Dendritic cell treated with granulocyte-macrophage colony-stimulating factor and Interleukin-4, amounts not matched to agents 40 ng/mL and 50 ng/mL, for 4 days (primary cell): Measurements from ENCODE around the gene ERBB4.

Source experiments
- H3K27ac Mint-ChIP-seq: one replicate; pipeline ENCODE4 v1.8.0; 2022; ENCODE audit warnings: mild to moderate bottlenecking, mixed read lengths
- H3K27me3 Mint-ChIP-seq: one replicate; pipeline ENCODE4 v1.8.0; 2022; ENCODE audit warnings: mild to moderate bottlenecking, mixed read lengths
- H3K36me3 Mint-ChIP-seq: one replicate; pipeline ENCODE4 v1.8.0; 2022; ENCODE audit warnings: low read depth, mixed read lengths
- H3K4me1 Mint-ChIP-seq: one replicate; pipeline ENCODE4 v1.8.0; 2022; ENCODE audit warnings: low read depth, mixed read lengths
- H3K4me3 Mint-ChIP-seq: one replicate; pipeline ENCODE4 v1.8.0; 2022; ENCODE audit warnings: mild to moderate bottlenecking, moderate library complexity, mixed read lengths
- H3K9me3 Mint-ChIP-seq: one replicate; pipeline ENCODE4 v1.8.0; 2022; ENCODE audit warnings: mixed read lengths
- intact Hi-C: fragments of 100-400 bp; cut with micrococcal nuclease; formaldehyde crosslinking; loops from one replicate; pipeline ENCODE4 v1.15.0; 2022

The ERBB4 gene

DNA sequence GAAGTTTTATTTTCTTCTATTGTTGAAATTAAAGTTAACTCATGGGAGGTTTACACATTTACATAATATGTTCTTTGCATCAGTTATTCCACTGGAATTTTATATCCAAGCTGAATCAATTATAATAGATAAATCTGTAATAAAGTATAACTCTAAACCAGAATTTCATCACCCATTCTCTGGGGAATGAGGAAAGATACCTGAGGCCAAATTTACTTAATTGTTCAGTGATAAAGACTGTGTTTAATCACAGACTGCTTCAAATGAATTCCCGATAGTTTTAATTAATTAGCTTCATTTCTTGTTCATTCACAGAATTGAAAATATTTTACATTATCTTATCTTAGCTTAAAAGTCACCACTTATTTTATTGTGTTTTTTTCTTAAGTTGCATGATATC, 562.5 kb downstream of the ERBB4 start:
- no peaks in the 10 kb centered on the region for H3K4me1 Mint-ChIP-seq
- H3K36me3 Mint-ChIP-seq, result no peaks in the 10 kb centered on the region
- no peak overlapping the region for H3K4me3 Mint-ChIP-seq
- H3K9me3 Mint-ChIP-seq, result no peaks in the 10 kb centered on the region
- no peak overlapping the region for H3K27ac Mint-ChIP-seq
- no peaks in the 10 kb centered on the region for H3K27me3 Mint-ChIP-seq
- intact Hi-C loops, result no loop called here

DNA sequence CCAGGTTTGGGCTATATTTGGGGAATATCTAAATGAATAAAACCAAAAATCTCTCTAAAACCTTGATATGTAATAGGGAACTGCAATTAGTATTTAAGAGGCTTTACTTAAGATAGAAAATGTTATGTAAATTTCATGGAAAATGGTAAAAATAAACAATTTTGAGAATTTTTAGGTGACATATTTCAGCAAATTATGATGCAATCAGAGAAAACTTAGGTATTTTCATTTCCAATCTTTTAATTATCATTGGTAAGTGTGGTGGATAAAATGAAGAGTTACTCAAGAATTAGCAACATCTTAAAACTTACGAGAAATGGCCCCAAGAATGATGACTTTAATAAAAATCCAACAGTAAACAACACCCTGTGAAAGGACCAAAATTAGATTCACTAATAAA, 571.4 kb downstream of the ERBB4 start:
- H3K4me3 Mint-ChIP-seq, result no peak overlapping the region
- H3K36me3 Mint-ChIP-seq, result no peaks in the 10 kb centered on the region
- intact Hi-C loops, result no loop called here
- no peaks in the 10 kb centered on the region for H3K27me3 Mint-ChIP-seq
- H3K9me3 Mint-ChIP-seq, result no peaks in the 10 kb centered on the region
- H3K4me1 Mint-ChIP-seq, result no peaks in the 10 kb centered on the region
- H3K27ac Mint-ChIP-seq, result no peak overlapping the region

- Mint-ChIP-seq H3K9me3 (no peaks in the 10 kb centered on the region), H3K27ac (no peak overlapping the region), H3K4me3 (no peak overlapping the region), H3K4me1 (no peaks in the 10 kb centered on the region), H3K36me3 (no peaks in the 10 kb centered on the region), H3K27me3 (no peaks in the 10 kb centered on the region)
- intact Hi-C loops, result no loop called here
These were observed 574.6 kb downstream of the ERBB4 start for GRCh38 chr2:211963969-211964368.

- intact Hi-C loops, result no loop called here
- Mint-ChIP-seq H3K9me3 (no peaks in the 10 kb centered on the region), H3K27ac (no peak overlapping the region), H3K36me3 (no peaks in the 10 kb centered on the region), H3K4me3 (no peak overlapping the region), H3K4me1 (no peaks in the 10 kb centered on the region), H3K27me3 (no peaks in the 10 kb centered on the region)
These were observed 580.8 kb downstream of the ERBB4 start for GRCh38 chr2:211957799-211958198.

DNA sequence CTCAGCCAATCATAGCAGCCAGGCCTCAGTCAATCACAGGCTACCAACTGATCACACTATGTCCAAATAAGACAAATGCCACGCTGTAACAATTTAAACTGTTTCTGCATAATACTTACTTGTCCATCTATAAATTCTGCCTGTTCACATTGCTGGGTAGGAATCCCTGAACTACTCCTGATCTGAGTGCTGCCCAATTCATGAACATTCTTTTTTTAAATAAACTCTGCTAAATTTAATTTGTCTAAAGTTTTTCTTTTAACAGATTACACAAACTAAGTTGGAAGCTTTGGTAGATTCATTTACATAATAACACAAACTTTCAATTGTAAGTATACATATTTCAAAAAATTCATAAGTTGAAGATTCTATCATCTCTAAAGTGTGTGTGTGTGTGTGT, 583.0 kb downstream of the ERBB4 start:
- no peaks in the 10 kb centered on the region for H3K9me3 Mint-ChIP-seq
- H3K4me3 Mint-ChIP-seq, result no peak overlapping the region
- H3K4me1 Mint-ChIP-seq, result no peaks in the 10 kb centered on the region
- H3K27me3 Mint-ChIP-seq, result no peaks in the 10 kb centered on the region
- intact Hi-C loops, result no loop called here
- H3K27ac Mint-ChIP-seq, result no peak overlapping the region
- no peaks in the 10 kb centered on the region for H3K36me3 Mint-ChIP-seq

DNA sequence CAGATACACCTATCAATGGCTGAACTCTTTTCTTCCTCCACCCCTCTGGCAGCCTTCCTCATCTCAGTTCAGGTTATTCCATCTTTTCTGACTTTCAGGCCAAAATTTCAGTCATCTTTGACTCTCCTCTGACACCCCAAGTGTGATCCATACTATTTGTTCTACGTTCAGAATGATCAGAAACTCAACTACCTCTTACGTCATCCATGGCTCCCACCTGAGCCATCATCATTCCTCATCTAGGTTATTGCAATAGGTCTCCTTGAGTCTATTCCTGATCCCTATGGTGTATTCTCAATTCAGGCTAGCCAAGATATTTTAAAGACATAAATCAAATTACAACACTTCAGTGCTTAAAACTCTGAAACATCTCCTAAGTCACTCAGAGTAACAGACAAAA, 589.7 kb downstream of the ERBB4 start:
- no peaks in the 10 kb centered on the region for H3K27me3 Mint-ChIP-seq
- no peak overlapping the region for H3K4me3 Mint-ChIP-seq
- H3K27ac Mint-ChIP-seq, result no peak overlapping the region
- H3K4me1 Mint-ChIP-seq, result no peaks in the 10 kb centered on the region
- H3K9me3 Mint-ChIP-seq, result no peaks in the 10 kb centered on the region
- no peaks in the 10 kb centered on the region for H3K36me3 Mint-ChIP-seq
- intact Hi-C loops, result no loop called here

GRCh38 chr2:211946960-211947359, 591.6 kb downstream of the ERBB4 start:
- Mint-ChIP-seq H3K27ac (no peak overlapping the region), H3K4me1 (no peaks in the 10 kb centered on the region), H3K4me3 (no peak overlapping the region), H3K36me3 (no peaks in the 10 kb centered on the region), H3K27me3 (no peaks in the 10 kb centered on the region), H3K9me3 (no peaks in the 10 kb centered on the region)
- intact Hi-C loops, result no loop called here

GRCh38 chr2:211944572-211944971, 594.0 kb downstream of the ERBB4 start:
- Mint-ChIP-seq H3K4me1 (no peaks in the 10 kb centered on the region), H3K27ac (no peak overlapping the region), H3K27me3 (no peaks in the 10 kb centered on the region), H3K9me3 (no peaks in the 10 kb centered on the region), H3K4me3 (no peak overlapping the region), H3K36me3 (no peaks in the 10 kb centered on the region)
- intact Hi-C loops, result no loop called here

GRCh38 chr2:211942153-211942552, 596.4 kb downstream of the ERBB4 start:
- Mint-ChIP-seq H3K4me1 (no peaks in the 10 kb centered on the region), H3K9me3 (no peaks in the 10 kb centered on the region), H3K27ac (no peak overlapping the region), H3K27me3 (no peaks in the 10 kb centered on the region), H3K4me3 (no peak overlapping the region), H3K36me3 (no peaks in the 10 kb centered on the region)
- intact Hi-C loops, result no loop called here

DNA sequence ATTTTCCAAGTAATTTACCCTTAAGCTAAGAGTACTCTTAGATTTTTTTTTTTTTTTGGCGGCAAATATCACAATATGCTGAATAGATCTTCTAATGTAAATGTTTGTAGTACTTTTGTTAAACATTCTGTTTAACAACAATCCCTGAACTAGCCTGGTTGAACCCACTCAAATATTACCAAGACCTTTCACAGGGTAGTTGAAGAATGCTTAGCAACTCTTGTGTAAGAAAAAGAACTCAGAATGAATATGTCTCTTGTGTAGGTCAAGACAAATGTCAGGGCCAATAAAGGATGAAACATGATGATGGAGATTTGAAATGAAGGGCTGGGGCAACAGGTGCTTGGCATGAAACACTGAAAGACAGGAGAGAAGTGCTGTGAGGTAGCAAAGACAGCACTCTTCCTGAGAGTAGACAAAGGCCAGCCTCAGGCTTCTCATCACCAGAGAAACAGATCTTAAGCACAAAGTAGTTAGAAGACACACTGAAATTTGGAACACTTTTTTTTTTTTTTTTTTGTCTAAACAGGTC, 597.3 kb downstream of the ERBB4 start:
- intact Hi-C loops, result no loop called here
- H3K4me3 Mint-ChIP-seq, result no peak overlapping the region
- H3K4me1 Mint-ChIP-seq, result no peaks in the 10 kb centered on the region
- no peaks in the 10 kb centered on the region for H3K9me3 Mint-ChIP-seq
- no peak overlapping the region for H3K27ac Mint-ChIP-seq
- no peaks in the 10 kb centered on the region for H3K36me3 Mint-ChIP-seq
- no peaks in the 10 kb centered on the region for H3K27me3 Mint-ChIP-seq

DNA sequence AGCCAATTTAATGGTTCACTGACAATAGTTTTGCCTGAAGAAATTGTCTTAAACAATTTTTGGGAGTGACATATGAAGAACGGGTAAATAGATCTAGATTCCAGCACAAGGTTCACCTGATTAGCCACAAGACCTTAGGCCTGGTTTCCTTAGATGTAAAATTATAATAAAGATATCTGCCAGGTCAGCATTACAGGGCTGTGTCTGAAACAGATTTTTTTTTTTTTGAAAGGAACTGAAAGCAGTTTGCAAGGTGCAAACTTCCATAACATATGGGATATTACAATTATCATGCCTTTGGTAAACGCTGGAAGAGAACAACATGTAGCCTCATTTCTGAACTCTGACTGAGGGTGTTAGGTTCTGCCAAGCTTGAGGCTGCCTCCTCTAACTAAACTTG, 599.4 kb downstream of the ERBB4 start:
- Mint-ChIP-seq H3K4me1 (no peaks in the 10 kb centered on the region), H3K4me3 (no peak overlapping the region), H3K27me3 (no peaks in the 10 kb centered on the region), H3K36me3 (no peaks in the 10 kb centered on the region), H3K9me3 (no peaks in the 10 kb centered on the region), H3K27ac (no peak overlapping the region)
- intact Hi-C loops, result no loop called here

DNA sequence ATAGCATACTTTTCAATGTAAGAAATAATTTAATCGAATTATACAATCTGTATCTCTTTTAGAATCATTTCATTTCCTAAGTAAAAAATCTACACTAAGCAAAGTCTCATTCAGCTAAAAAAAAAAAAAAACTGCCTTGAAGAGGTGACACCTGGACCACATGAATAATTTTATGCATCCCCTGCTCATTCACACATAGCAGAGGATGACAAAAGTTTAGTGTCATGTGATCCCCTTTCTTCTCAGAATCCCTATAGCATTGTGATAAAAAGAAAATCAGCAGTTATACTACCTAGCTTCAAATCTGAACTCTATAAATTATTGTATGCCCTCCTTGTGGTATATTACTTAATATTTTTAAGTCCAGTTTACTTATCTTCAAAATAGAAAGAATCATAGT, 603.8 kb downstream of the ERBB4 start:
- no peak overlapping the region for H3K27ac Mint-ChIP-seq

GRCh38 chr2:211931314-211931713, 607.3 kb downstream of the ERBB4 start:
- Mint-ChIP-seq H3K4me1 (no peaks in the 10 kb centered on the region), H3K27ac (no peak overlapping the region), H3K9me3 (no peaks in the 10 kb centered on the region), H3K36me3 (no peaks in the 10 kb centered on the region), H3K4me3 (no peak overlapping the region), H3K27me3 (no peaks in the 10 kb centered on the region)
- intact Hi-C loops, result no loop called here

More for the DNA sequence above, 603.8 kb downstream of the ERBB4 start:
- Mint-ChIP-seq H3K4me1 (no peaks in the 10 kb centered on the region), H3K4me3 (no peak overlapping the region), H3K27me3 (no peaks in the 10 kb centered on the region), H3K9me3 (no peaks in the 10 kb centered on the region), H3K36me3 (no peaks in the 10 kb centered on the region)
- intact Hi-C loops, result no loop called here

GRCh38 chr2:211930331-211930730, 608.3 kb downstream of the ERBB4 start:
- no peaks in the 10 kb centered on the region for H3K4me1 Mint-ChIP-seq
- H3K27me3 Mint-ChIP-seq, result no peaks in the 10 kb centered on the region
- H3K27ac Mint-ChIP-seq, result no peak overlapping the region
- H3K4me3 Mint-ChIP-seq, result no peak overlapping the region
- intact Hi-C loops, result no loop called here
- no peaks in the 10 kb centered on the region for H3K36me3 Mint-ChIP-seq
- no peaks in the 10 kb centered on the region for H3K9me3 Mint-ChIP-seq

DNA sequence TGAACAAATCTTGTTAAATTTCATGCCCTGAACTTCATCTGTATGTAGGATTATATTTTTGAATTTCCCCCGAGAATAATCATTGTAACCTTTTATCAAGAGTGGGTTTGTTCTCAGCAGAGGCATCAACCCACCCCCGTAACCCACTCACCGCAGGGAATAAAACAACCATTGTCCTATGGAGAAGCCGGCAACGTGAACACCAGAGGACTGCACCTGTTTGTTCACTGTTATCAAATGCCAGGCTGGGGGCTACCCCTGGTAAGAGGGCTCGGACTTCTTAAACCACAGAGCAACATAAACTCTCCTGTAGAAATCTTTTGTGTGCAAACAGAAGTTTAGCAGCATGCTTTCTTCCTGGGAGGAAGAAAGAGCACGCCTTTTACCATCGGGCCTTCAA, 610.4 kb downstream of the ERBB4 start:
- H3K36me3 Mint-ChIP-seq, result no peaks in the 10 kb centered on the region
- H3K4me1 Mint-ChIP-seq, result no peaks in the 10 kb centered on the region
- H3K27ac Mint-ChIP-seq, result no peak overlapping the region
- H3K4me3 Mint-ChIP-seq, result no peak overlapping the region
- intact Hi-C loops, result no loop called here
- no peaks in the 10 kb centered on the region for H3K27me3 Mint-ChIP-seq
- H3K9me3 Mint-ChIP-seq, result no peaks in the 10 kb centered on the region
